H1 (cell line): ENCODE data around the gene SGCE. TPM values are rescaled to one million over a fixed set of nuclear protein-coding genes. Genes with fewer than 3 reads are reported as not detected.

Source experiments
- CREB1 ChIP-seq: IDR thresholded peaks from 2 replicates; pipeline ENCODE4 v1.6.1; 2012; ENCODE audit warnings: inconsistent platforms
- EP300 ChIP-seq, 2 experiments: IDR thresholded peaks; 1 replicate in 1 of 2; 2 replicates in 1 of 2; pipeline ENCODE4 v1.6.1; 2011 to 2012; ENCODE audit warnings: low read depth in 2 of 2, low read length in 2 of 2, mild to moderate bottlenecking in 2 of 2, borderline replicate concordance in 1 of 2, inconsistent platforms in 1 of 2, moderate library complexity in 1 of 2
- POLR2A ChIP-seq, 2 experiments: IDR thresholded peaks; 1 replicate in 1 of 2; 2 replicates in 1 of 2; pipeline ENCODE4 v1.6.1; 2011; ENCODE audit warnings: low read depth in 2 of 2, low read length in 2 of 2, mild to moderate bottlenecking in 2 of 2; ENCODE audit errors: control extremely low read depth in 1 of 2
- SIRT6 ChIP-seq: IDR thresholded peaks from one replicate; pipeline ENCODE4 v1.7.1; 2012; ENCODE audit warnings: low read length, inconsistent platforms
- SP4 ChIP-seq: IDR thresholded peaks from 2 replicates; pipeline ENCODE4 v1.6.1; 2012; ENCODE audit warnings: low read length, inconsistent platforms
- TEAD4 ChIP-seq: IDR thresholded peaks from 2 replicates; pipeline ENCODE4 v1.6.1; 2012; ENCODE audit warnings: low read depth, low read length, inconsistent platforms, mixed read lengths
- polyA plus RNA-seq, 7 experiments: library from polyadenylated mRNA; depleted of rRNA in 3 of 7; stranded (reverse) in 5 of 7; unstranded in 2 of 7; fragments of >200 nt in 5 of 7; fragments of 200-250 nt in 2 of 7; gene quantifications; 1 replicate in 5 of 7; 2 replicates in 1 of 7; 4 replicates in 1 of 7; pipeline versions ENCODE4 v1.2.1 to v1.2.3, GENCODE V29; 2011 to 2013; ENCODE audit warnings: missing spikeins in 2 of 7, mixed read lengths in 2 of 7
- total RNA-seq: library from RNA; stranded (reverse); fragmentation: NEBNext Ultra II Directional; extraction: Animal tissue kit (Norgen Biotek cat#: 25700); gene quantifications from 2 replicates; pipeline ENCODE4 v1.2.1, GENCODE V29; 2021
- TF ChIP-seq, protein P1 (sequence below): fragments of 300-600 bp; sonication (generic); IDR thresholded peaks from 2 replicates; pipeline ENCODE4 v1.7.1; 2012; ENCODE audit warnings: low read length, moderate library complexity, mild to moderate bottlenecking, inconsistent platforms; ENCODE audit not compliant: insufficient replicate concordance
- TF ChIP-seq, protein P2 (sequence below), 3 experiments: IDR thresholded peaks; 1 replicate in 2 of 3; 2 replicates in 1 of 3; pipeline versions ENCODE4 v1.5.1 to v1.6.1; 2011; ENCODE audit warnings: low read length in 3 of 3, mild to moderate bottlenecking in 3 of 3, inconsistent platforms in 2 of 3, low read depth in 1 of 3, moderate library complexity in 1 of 3; ENCODE audit not compliant: insufficient read depth in 1 of 3; ENCODE audit errors: control extremely low read depth in 1 of 3

The SGCE gene
- total and polyA plus RNA-seq, 2 of the 8 experiments (the other 6 are each of a cell fraction or from before 2014, with no cell fraction given) = 12.8 to 25.0 TPM

DNA sequence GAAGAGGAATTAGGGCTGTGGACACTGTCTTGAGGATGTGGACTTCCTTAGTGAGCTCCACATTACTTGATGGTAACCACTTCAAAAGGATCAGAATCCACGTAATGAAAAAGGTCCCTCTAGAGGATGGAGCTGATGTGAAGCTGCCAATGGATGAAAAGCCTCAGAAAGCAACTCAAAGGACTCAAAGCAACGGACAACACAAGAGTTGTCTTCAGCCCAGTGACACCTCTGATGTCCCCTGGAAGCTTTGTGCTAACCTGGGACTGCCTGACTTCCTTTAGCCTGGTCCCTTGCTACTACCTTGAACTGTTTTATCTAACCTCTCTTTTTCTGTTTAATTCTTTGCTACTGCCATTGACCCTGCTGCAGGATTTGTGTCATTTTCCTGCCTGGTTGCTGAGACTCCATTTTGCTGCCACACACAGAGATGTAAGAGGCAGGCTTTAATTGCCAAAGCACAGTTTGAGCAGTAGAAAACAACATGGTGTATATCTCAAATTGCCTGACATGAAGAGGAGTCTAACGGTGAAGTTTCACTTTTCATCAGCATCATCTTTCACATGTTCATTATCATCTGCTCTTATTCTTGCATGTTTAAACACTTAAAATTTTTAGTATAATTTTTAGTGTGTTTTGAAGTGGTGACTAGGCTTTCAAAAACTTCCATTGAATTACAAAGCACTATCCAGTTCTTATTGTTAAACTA, 11.1 kb upstream of the SGCE start (continued):
- TF ChIP-seq, protein P1, sequence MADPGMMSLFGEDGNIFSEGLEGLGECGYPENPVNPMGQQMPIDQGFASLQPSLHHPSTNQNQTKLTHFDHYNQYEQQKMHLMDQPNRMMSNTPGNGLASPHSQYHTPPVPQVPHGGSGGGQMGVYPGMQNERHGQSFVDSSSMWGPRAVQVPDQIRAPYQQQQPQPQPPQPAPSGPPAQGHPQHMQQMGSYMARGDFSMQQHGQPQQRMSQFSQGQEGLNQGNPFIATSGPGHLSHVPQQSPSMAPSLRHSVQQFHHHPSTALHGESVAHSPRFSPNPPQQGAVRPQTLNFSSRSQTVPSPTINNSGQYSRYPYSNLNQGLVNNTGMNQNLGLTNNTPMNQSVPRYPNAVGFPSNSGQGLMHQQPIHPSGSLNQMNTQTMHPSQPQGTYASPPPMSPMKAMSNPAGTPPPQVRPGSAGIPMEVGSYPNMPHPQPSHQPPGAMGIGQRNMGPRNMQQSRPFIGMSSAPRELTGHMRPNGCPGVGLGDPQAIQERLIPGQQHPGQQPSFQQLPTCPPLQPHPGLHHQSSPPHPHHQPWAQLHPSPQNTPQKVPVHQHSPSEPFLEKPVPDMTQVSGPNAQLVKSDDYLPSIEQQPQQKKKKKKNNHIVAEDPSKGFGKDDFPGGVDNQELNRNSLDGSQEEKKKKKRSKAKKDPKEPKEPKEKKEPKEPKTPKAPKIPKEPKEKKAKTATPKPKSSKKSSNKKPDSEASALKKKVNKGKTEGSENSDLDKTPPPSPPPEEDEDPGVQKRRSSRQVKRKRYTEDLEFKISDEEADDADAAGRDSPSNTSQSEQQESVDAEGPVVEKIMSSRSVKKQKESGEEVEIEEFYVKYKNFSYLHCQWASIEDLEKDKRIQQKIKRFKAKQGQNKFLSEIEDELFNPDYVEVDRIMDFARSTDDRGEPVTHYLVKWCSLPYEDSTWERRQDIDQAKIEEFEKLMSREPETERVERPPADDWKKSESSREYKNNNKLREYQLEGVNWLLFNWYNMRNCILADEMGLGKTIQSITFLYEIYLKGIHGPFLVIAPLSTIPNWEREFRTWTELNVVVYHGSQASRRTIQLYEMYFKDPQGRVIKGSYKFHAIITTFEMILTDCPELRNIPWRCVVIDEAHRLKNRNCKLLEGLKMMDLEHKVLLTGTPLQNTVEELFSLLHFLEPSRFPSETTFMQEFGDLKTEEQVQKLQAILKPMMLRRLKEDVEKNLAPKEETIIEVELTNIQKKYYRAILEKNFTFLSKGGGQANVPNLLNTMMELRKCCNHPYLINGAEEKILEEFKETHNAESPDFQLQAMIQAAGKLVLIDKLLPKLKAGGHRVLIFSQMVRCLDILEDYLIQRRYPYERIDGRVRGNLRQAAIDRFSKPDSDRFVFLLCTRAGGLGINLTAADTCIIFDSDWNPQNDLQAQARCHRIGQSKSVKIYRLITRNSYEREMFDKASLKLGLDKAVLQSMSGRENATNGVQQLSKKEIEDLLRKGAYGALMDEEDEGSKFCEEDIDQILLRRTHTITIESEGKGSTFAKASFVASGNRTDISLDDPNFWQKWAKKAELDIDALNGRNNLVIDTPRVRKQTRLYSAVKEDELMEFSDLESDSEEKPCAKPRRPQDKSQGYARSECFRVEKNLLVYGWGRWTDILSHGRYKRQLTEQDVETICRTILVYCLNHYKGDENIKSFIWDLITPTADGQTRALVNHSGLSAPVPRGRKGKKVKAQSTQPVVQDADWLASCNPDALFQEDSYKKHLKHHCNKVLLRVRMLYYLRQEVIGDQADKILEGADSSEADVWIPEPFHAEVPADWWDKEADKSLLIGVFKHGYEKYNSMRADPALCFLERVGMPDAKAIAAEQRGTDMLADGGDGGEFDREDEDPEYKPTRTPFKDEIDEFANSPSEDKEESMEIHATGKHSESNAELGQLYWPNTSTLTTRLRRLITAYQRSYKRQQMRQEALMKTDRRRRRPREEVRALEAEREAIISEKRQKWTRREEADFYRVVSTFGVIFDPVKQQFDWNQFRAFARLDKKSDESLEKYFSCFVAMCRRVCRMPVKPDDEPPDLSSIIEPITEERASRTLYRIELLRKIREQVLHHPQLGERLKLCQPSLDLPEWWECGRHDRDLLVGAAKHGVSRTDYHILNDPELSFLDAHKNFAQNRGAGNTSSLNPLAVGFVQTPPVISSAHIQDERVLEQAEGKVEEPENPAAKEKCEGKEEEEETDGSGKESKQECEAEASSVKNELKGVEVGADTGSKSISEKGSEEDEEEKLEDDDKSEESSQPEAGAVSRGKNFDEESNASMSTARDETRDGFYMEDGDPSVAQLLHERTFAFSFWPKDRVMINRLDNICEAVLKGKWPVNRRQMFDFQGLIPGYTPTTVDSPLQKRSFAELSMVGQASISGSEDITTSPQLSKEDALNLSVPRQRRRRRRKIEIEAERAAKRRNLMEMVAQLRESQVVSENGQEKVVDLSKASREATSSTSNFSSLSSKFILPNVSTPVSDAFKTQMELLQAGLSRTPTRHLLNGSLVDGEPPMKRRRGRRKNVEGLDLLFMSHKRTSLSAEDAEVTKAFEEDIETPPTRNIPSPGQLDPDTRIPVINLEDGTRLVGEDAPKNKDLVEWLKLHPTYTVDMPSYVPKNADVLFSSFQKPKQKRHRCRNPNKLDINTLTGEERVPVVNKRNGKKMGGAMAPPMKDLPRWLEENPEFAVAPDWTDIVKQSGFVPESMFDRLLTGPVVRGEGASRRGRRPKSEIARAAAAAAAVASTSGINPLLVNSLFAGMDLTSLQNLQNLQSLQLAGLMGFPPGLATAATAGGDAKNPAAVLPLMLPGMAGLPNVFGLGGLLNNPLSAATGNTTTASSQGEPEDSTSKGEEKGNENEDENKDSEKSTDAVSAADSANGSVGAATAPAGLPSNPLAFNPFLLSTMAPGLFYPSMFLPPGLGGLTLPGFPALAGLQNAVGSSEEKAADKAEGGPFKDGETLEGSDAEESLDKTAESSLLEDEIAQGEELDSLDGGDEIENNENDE = no peak
- TF ChIP-seq TEAD4 (no peak), SP4 (no peak), POLR2A (IDR thresholded peaks at IDR 0.05; ENCODE audit: control extremely low read depth in 1 of 2, low read depth in 2 of 2, low read length in 2 of 2) (no peak), CREB1 (no peak), SIRT6 (no peak), EP300 (IDR thresholded peaks at IDR 0.05; ENCODE audit: borderline replicate concordance in 1 of 2, low read depth in 2 of 2, low read length in 2 of 2) (no peak)
- TF ChIP-seq, protein P2, sequence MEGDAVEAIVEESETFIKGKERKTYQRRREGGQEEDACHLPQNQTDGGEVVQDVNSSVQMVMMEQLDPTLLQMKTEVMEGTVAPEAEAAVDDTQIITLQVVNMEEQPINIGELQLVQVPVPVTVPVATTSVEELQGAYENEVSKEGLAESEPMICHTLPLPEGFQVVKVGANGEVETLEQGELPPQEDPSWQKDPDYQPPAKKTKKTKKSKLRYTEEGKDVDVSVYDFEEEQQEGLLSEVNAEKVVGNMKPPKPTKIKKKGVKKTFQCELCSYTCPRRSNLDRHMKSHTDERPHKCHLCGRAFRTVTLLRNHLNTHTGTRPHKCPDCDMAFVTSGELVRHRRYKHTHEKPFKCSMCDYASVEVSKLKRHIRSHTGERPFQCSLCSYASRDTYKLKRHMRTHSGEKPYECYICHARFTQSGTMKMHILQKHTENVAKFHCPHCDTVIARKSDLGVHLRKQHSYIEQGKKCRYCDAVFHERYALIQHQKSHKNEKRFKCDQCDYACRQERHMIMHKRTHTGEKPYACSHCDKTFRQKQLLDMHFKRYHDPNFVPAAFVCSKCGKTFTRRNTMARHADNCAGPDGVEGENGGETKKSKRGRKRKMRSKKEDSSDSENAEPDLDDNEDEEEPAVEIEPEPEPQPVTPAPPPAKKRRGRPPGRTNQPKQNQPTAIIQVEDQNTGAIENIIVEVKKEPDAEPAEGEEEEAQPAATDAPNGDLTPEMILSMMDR (IDR thresholded peaks at IDR 0.05; ENCODE audit: control extremely low read depth in 1 of 3, insufficient read depth in 1 of 3, low read depth in 1 of 3, low read length in 3 of 3) = no peak
